OCI-LY3 (cell line): ENCODE results near the gene FDXR.
A peak's percentile ranks its signal among the peaks of the same experiment; 100 is the strongest.

ENCODE experiments used
- H2AFZ ChIP-seq: fragments of 200-600, 300-600 bp; shearing (Covaris generic); 2 replicates; pipeline ENCODE4 v1.6.0; 2014; ENCODE audit warnings: antibody characterized with exemption, low read depth, low read length
- H3K27ac ChIP-seq: fragments of 200-600, 300-600 bp; sonication (generic); 2 replicates; pipeline ENCODE4 v1.5.1; 2014; ENCODE audit warnings: mild to moderate bottlenecking, low read length, moderate library complexity, mixed read lengths
- H3K27me3 ChIP-seq: fragments of 200-600, 300-600 bp; sonication (generic); 2 replicates; pipeline ENCODE4 v1.6.1; 2014; ENCODE audit warnings: low read depth, low read length, mixed read lengths
- H3K36me3 ChIP-seq: fragments of 200-600, 300-600 bp; sonication (generic); replicated peaks from 2 replicates; pipeline ENCODE3; 2014; ENCODE audit warnings: low read depth, low read length, mixed read lengths
- H3K4me1 ChIP-seq: fragments of 300-600, 200-600 bp; sonication (generic); 2 replicates; pipeline ENCODE4 v1.6.1; 2014; ENCODE audit warnings: low read length, mixed read lengths
- H3K4me2 ChIP-seq: fragments of 200-600, 300-600 bp; sonication (generic); 2 replicates; pipeline ENCODE4 v1.6.1; 2014; ENCODE audit warnings: low read length, mixed read lengths
- H3K4me3 ChIP-seq: fragments of 300-600, 200-600 bp; sonication (generic); 2 replicates; pipeline ENCODE4 v1.5.1; 2014; ENCODE audit warnings: antibody characterized with exemption, mild to moderate bottlenecking, low read length, moderate library complexity
- H3K79me2 ChIP-seq: fragments of 300-600, 200-600 bp; shearing (Covaris generic); 2 replicates; pipeline ENCODE4 v1.6.1; 2014; ENCODE audit warnings: mild to moderate bottlenecking, low read length, mixed read lengths
- H3K9ac ChIP-seq: fragments of 300-600, 200-600 bp; shearing (Covaris generic); 2 replicates; pipeline ENCODE4 v1.6.0; 2014; ENCODE audit warnings: mild to moderate bottlenecking, low read length, moderate library complexity
- H3K9me3 ChIP-seq: fragments of 200-600, 300-600 bp; shearing (Covaris generic); 2 replicates; pipeline ENCODE4 v1.6.1; 2014; ENCODE audit warnings: low read length, mixed read lengths; ENCODE audit not compliant: insufficient read depth
- H4K20me1 ChIP-seq: fragments of 200-600, 300-600 bp; sonication (generic); 2 replicates; pipeline ENCODE4 v1.6.1; 2016; ENCODE audit warnings: low read length, mixed read lengths; ENCODE audit not compliant: insufficient read depth
- CTCF ChIP-seq: fragments of 200-600, 300-600 bp; sonication (generic); IDR thresholded peaks from 2 replicates; pipeline ENCODE4 v1.5.1; 2014; ENCODE audit warnings: antibody characterized with exemption, low read length, low read depth
- EZH2phosphoT487 ChIP-seq: fragments of 200-600 bp; shearing (Covaris generic); IDR thresholded peaks from 2 replicates; pipeline ENCODE4 v1.6.1; 2018; ENCODE audit warnings: antibody characterized with exemption, mixed run types, low read depth

Gene FDXR

GRCh38 chr17:74816905-74817620, 55.7 kb downstream of the FDXR start:
- Histone ChIP-seq H3K4me3 (no peak overlapping the region), H3K4me1 (no peaks in the 10 kb centered on the region), H3K4me2 (no peak overlapping the region), H2AFZ (no peak overlapping the region), H3K79me2 (no peaks in the 10 kb centered on the region), H4K20me1 (no peaks in the 10 kb centered on the region), H3K9ac (no peak overlapping the region), H3K27ac (no peak overlapping the region), H3K36me3 (no peaks in the 10 kb centered on the region), H3K9me3 (no peaks in the 10 kb centered on the region), H3K27me3 (no peaks in the 10 kb centered on the region)
- TF ChIP-seq EZH2phosphoT487 (no peak), CTCF (no peak)

- H2AFZ ChIP-seq = no peak overlapping the region
- no peaks in the 10 kb centered on the region for H3K9me3 ChIP-seq
- no peak overlapping the region for H3K9ac ChIP-seq
- no peak overlapping the region for H3K27ac ChIP-seq
- H3K4me2 ChIP-seq = no peak overlapping the region
- no peaks in the 10 kb centered on the region for H4K20me1 ChIP-seq
- no peaks in the 10 kb centered on the region for H3K79me2 ChIP-seq
- H3K36me3 ChIP-seq = no peaks in the 10 kb centered on the region
- TF ChIP-seq EZH2phosphoT487 = no peak
- TF ChIP-seq CTCF = peak; percentile 35
- no peaks in the 10 kb centered on the region for H3K4me1 ChIP-seq
- H3K4me3 ChIP-seq = no peak overlapping the region
- no peaks in the 10 kb centered on the region for H3K27me3 ChIP-seq
Measured at GRCh38 chr17:74815550-74816370, 57.0 kb downstream of the FDXR start.

GRCh38 chr17:74815067-74815466, 57.7 kb downstream of the FDXR start:
- no peak overlapping the region for H3K27ac ChIP-seq
- no peaks in the 10 kb centered on the region for H3K9me3 ChIP-seq
- no peaks in the 10 kb centered on the region for H3K36me3 ChIP-seq
- no peaks in the 10 kb centered on the region for H4K20me1 ChIP-seq
- no peaks in the 10 kb centered on the region for H3K4me1 ChIP-seq
- H3K9ac ChIP-seq = no peak overlapping the region
- H3K27me3 ChIP-seq = no peaks in the 10 kb centered on the region
- H3K4me2 ChIP-seq = no peak overlapping the region
- H3K79me2 ChIP-seq = no peaks in the 10 kb centered on the region
- TF ChIP-seq CTCF = no peak
- TF ChIP-seq EZH2phosphoT487 = no peak
- H2AFZ ChIP-seq = no peak overlapping the region
- H3K4me3 ChIP-seq = no peak overlapping the region

GRCh38 chr17:74814453-74814852, 58.3 kb downstream of the FDXR start:
- H3K4me1 ChIP-seq = no peaks in the 10 kb centered on the region
- H3K27ac ChIP-seq = no peak overlapping the region
- H3K36me3 ChIP-seq = no peaks in the 10 kb centered on the region
- no peak overlapping the region for H3K4me2 ChIP-seq
- no peak overlapping the region for H2AFZ ChIP-seq
- H3K9ac ChIP-seq = no peak overlapping the region
- H3K9me3 ChIP-seq = no peaks in the 10 kb centered on the region
- TF ChIP-seq CTCF (peak; percentile 26), EZH2phosphoT487 (no peak)
- H3K27me3 ChIP-seq = no peaks in the 10 kb centered on the region
- H3K4me3 ChIP-seq = no peak overlapping the region
- H4K20me1 ChIP-seq = no peaks in the 10 kb centered on the region
- H3K79me2 ChIP-seq = no peaks in the 10 kb centered on the region
